A549 treated with Hydrocortisone at 1 μM for 4 hours (cell line): ENCODE results near the gene MAGEB3. TPM values are rescaled to one million over a fixed set of nuclear protein-coding genes. Genes with fewer than 3 reads are reported as not detected.

Experiments
- total RNA-seq: library from RNA; stranded (reverse); fragments of 200-300 nt; extraction: Qiagen RNA extraction; gene quantifications from 5 replicates; pipeline ENCODE4 v1.2.3, GENCODE V29; 2022

Gene MAGEB3, protein sequence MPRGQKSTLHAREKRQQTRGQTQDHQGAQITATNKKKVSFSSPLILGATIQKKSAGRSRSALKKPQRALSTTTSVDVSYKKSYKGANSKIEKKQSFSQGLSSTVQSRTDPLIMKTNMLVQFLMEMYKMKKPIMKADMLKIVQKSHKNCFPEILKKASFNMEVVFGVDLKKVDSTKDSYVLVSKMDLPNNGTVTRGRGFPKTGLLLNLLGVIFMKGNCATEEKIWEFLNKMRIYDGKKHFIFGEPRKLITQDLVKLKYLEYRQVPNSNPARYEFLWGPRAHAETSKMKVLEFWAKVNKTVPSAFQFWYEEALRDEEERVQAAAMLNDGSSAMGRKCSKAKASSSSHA
- total RNA-seq: 0.03 TPM in 1 of 5 replicates, not detected in the others

GRCh38 chrX:30230395-30230794 is at the start of gene MAGEB3:
Gene MAGEB3 (plus strand): TSS chrX:30230657. CDS start chrX:30235925, 5,268 bp downstream.

DNA sequence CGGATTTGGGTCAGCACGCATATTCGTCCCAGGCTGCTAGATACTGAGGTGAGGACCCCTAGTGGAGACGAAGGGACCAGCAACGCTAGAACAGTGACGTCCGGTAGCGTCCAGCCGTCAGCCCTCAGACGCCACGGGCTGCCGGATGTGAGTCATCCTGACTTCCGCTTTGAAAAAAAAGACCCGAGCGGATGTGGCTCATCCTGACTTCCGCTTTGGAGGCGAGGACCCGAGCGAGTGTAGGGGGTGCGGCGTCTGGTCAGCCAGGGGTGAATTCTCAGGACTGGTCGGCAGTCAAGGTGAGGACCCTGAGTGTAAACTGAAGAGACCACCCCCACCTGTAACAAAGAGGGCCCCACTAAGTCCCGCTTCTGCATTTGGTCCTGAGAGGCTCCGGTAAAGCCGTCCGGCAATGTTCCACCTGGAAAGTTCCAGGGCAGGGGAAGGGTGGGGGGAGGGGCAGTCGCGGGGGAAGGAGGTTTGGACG is 15.1 kb upstream of the MAGEB3 start, which contains the start of gene MAGEB2:
Gene MAGEB2 (plus strand): TSS at position 207 of the 487 bp plus-strand sequence. CDS start 3,018 bp downstream, outside the sequence.

DNA sequence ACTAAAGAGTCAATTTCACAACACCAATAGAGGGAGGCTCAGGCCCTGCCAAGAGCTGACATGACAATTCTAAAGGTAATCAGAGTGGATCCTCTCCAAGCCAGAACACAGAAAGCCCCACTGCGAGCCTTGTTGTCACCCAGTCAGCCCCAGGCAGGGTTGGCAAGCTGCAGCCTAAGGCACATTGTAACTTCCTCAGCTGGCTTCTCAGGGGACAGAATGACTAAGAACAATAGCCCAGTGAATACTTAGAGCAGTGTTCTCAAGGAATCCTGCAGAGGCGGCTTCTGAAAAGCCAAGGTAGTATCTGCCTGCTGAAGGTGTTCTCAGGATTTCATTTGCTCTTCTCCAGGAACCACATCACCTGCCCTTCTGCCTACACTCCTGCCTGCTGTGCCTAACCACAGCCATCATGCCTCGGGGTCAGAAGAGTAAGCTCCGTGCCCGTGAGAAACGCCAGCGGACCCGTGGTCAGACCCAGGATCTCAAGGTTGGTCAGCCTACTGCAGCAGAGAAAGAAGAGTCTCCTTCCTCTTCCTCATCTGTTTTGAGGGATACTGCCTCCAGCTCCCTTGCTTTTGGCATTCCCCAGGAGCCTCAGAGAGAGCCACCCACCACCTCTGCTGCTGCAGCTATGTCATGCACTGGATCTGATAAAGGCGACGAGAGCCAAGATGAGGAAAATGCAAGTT is 11.4 kb downstream of the MAGEB3 start, which contains the start of gene MAGEB4:
Gene MAGEB4 (plus strand): TSS at position 277 of the 692 bp plus-strand sequence. CDS start 136 bp downstream, at position 413.

GRCh38 chrX:30246769-30247489 is 16.5 kb downstream of the MAGEB3 start, which contains the start of gene MAGEB1:
Gene MAGEB1 (plus strand): TSS chrX:30247146. CDS start chrX:30250494, 3,348 bp downstream.

Other genes starting within 250 kb of the MAGEB3 start
- not detected in 5 replicates for gene MAGEB2, start 15.1 kb upstream of the MAGEB3 start, total RNA-seq
- not detected in 5 replicates for gene MAGEB4, start 11.3 kb downstream of the MAGEB3 start, total RNA-seq
- not detected in 5 replicates for gene MAGEB1, start 16.5 kb downstream of the MAGEB3 start, total RNA-seq
- 16.5 to 33.7 TPM (median 21.7 TPM) in 5 replicates for gene NR0B1, start 78.7 kb downstream of the MAGEB3 start, total RNA-seq